HEK293T (cell line): ENCODE results near the gene KIAA1614.

Experiments used
- CTCF ChIA-PET: fragments of 350-600 bp; formaldehyde crosslinking; extraction: SDS; loops from one replicate; lab custom pipeline; 2021; ENCODE audit warnings: antibody characterized with exemption, inconsistent platforms; lab: Yijun Ruan, JAX
- POLR2A ChIA-PET: fragments of 350-600 bp; formaldehyde crosslinking; extraction: SDS; loops from one replicate; lab custom pipeline; 2020; ENCODE audit warnings: antibody characterized with exemption, inconsistent platforms; lab: Yijun Ruan, JAX
- DNase-seq: peaks from one replicate; pipeline ENCODE4 v3.0.0; 2012; ENCODE audit warnings: mixed read lengths; ENCODE audit errors: extremely low spot score
- ARNT ChIP-seq: fragments of 450-650 bp; IDR thresholded peaks from 2 replicates; pipeline ENCODE4 v1.6.1; 2017; ENCODE audit warnings: mild to moderate bottlenecking
- BHLHE40 ChIP-seq: fragments of 450-650 bp; IDR thresholded peaks from 2 replicates; pipeline ENCODE4 v1.6.1; 2016; ENCODE audit warnings: mild to moderate bottlenecking, moderate library complexity, borderline replicate concordance
- CTBP1 ChIP-seq: fragments of 450-650 bp; IDR thresholded peaks from 2 replicates; pipeline ENCODE4 v1.6.1; 2016; ENCODE audit warnings: borderline replicate concordance
- ELF4 ChIP-seq: fragments of 450-650 bp; IDR thresholded peaks from 2 replicates; pipeline ENCODE4 v1.6.1; 2017; ENCODE audit warnings: antibody characterized with exemption
- FOXA1 ChIP-seq: fragments of 450-650 bp; IDR thresholded peaks from 2 replicates; pipeline ENCODE4 v1.6.1; 2016; ENCODE audit warnings: mild to moderate bottlenecking
- FOXK2 ChIP-seq: fragments of 450-650 bp; IDR thresholded peaks from 2 replicates; pipeline ENCODE4 v1.6.1; 2016; ENCODE audit warnings: mild to moderate bottlenecking
- FOXM1 ChIP-seq: fragments of 450-650 bp; IDR thresholded peaks from 2 replicates; pipeline ENCODE4 v1.6.1; 2017; ENCODE audit warnings: mild to moderate bottlenecking, borderline replicate concordance
- HDGF ChIP-seq: fragments of 450-650 bp; IDR thresholded peaks from 2 replicates; pipeline ENCODE4 v1.6.1; 2017; ENCODE audit warnings: antibody characterized with exemption, borderline replicate concordance
- L3MBTL2 ChIP-seq: fragments of 450-650 bp; conservative IDR thresholded peaks from 2 replicates; pipeline ENCODE4 v1.6.1; 2016; ENCODE audit warnings: mild to moderate bottlenecking
- LEF1 ChIP-seq: fragments of 450-650 bp; IDR thresholded peaks from 2 replicates; pipeline ENCODE4 v1.6.1; 2017; ENCODE audit warnings: mild to moderate bottlenecking, borderline replicate concordance
- NFRKB ChIP-seq: fragments of 450-650 bp; IDR thresholded peaks from 2 replicates; pipeline ENCODE4 v1.6.1; 2016; ENCODE audit warnings: mild to moderate bottlenecking, moderate library complexity
- SP1 ChIP-seq: fragments of 450-650 bp; IDR thresholded peaks from 2 replicates; pipeline ENCODE4 v1.6.1; 2017
- SUZ12 ChIP-seq: fragments of 450-650 bp; IDR thresholded peaks from 2 replicates; pipeline ENCODE4 v1.6.1; 2016; ENCODE audit warnings: mild to moderate bottlenecking
- TARDBP ChIP-seq: fragments of 450-650 bp; IDR thresholded peaks from 2 replicates; pipeline ENCODE4 v1.6.1; 2016
- ZNF384 ChIP-seq: fragments of 450-650 bp; IDR thresholded peaks from 2 replicates; pipeline ENCODE4 v1.6.1; 2016
- TF ChIP-seq, protein P1 (sequence below): fragments of 450-650 bp; IDR thresholded peaks from 2 replicates; pipeline ENCODE4 v1.6.1; 2016

Gene KIAA1614

DNA sequence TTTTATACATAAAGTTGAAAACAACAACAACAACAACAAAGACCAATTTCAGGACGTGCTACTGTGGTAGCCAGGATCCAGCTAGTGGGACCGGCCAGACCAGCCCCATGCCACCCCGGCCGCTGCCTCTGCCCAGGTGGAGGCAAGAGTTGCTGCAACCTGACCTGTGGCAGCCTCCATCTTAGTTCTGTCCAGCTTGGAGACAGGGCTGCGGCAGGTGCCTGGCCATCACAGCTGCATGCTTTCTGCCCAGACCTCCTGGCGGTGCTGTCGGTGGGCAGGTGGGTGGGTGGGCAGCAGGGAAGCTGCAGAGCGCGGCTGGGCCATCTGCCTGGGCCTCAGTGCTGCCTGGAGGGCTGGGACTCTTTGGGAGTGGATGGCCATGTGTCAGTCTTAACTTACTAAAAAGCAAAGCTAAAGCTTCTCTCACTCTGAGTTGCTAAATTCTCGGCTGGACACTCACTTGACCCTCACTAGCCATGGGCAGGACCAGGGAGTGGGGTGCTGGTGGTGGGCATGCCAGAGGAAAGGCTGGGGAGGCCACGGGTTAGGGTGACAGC, 38.6 kb downstream of the KIAA1614 start:
- no peak for DNase-seq
- CTCF ChIA-PET, result no interaction called here
- TF ChIP-seq FOXM1, result no peak
- TF ChIP-seq ZNF384, result no peak
- TF ChIP-seq TARDBP, result no peak
- no peak for TF ChIP-seq FOXK2
- no peak for TF ChIP-seq NFRKB
- no peak for TF ChIP-seq BHLHE40
- no peak for TF ChIP-seq ARNT
- TF ChIP-seq L3MBTL2, result no peak
- TF ChIP-seq SP1, result no peak
- TF ChIP-seq LEF1, result no peak
- no peak for TF ChIP-seq ELF4
- POLR2A ChIA-PET, result no interaction called here

DNA sequence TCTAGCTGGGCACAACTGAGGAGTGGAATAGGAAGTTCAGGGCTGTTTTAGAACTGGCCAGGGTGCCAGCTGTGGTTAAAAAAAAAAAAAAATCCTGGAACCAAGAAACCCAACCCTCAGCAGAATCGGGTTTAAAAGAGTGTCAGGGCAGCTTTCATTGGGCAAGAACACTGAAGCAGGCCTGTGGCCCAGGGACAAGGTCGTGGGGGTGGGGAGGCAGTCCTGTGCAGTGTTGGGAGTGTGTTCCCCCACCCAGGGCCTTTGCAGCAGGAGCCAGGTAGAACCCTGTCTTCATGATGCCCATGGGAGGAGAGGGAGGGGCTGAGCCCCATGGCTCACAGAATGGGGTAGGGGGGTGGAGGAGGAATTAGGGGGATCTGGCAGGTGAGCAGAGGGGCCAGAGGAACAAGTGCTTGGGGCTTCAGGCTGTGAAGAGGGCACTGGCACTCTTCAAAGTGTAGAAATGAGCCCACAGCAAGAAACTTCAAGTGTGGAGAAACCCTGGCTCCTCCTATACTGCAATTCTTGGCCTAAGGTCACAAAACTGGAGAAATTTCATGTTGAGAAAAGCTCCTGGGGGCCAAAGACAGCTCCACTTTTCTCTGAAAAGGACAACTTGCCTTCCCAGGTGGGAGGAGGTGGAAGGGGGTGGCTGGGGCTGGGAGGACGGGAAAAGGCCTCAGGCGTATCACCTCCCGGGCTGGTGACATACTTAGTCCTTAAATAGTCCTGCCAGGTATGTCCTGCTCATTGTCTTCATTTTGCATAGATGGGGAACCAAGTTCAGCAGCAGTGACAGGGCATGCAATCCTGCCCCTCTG, 39.3 kb downstream of the KIAA1614 start:
- DNase-seq, result no peak
- ChIA-PET CTCF (no interaction called here), POLR2A (no interaction called here)
- no peak for TF ChIP-seq ELF4
- TF ChIP-seq LEF1, result no peak
- TF ChIP-seq HDGF, result no peak
- no peak for TF ChIP-seq CTBP1
- TF ChIP-seq SUZ12, result no peak
- no peak for TF ChIP-seq NFRKB
- no peak for TF ChIP-seq TARDBP
- TF ChIP-seq BHLHE40, result no peak
- no peak for TF ChIP-seq L3MBTL2
- TF ChIP-seq FOXA1, result no peak
- TF ChIP-seq ARNT, result no peak

DNA sequence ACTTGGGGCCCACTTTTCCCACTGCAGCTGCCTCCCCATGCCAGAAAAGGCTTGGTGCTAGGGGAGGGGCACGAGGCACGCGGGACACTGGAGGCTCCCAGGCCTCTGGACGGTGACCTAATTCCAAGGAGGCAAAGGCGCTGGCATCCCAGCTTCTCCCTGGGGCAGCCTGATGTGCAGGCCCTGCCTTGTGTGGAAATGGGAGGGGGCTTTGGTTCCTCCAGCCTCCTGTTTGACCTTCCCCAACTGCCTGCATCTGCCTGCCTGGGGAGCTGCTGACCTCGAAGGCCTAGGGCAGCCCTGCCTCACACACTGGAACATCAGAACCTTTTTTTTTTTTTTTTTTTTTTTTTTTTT, 39.9 kb downstream of the KIAA1614 start:
- ChIA-PET POLR2A (no interaction called here), CTCF (no interaction called here)
- no peak for TF ChIP-seq HDGF
- no peak for TF ChIP-seq NFRKB
- no peak for TF ChIP-seq CTBP1
- TF ChIP-seq ELF4, result no peak
- TF ChIP-seq, protein P1, sequence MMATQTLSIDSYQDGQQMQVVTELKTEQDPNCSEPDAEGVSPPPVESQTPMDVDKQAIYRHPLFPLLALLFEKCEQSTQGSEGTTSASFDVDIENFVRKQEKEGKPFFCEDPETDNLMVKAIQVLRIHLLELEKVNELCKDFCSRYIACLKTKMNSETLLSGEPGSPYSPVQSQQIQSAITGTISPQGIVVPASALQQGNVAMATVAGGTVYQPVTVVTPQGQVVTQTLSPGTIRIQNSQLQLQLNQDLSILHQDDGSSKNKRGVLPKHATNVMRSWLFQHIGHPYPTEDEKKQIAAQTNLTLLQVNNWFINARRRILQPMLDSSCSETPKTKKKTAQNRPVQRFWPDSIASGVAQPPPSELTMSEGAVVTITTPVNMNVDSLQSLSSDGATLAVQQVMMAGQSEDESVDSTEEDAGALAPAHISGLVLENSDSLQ, result no peak
- TF ChIP-seq LEF1, result no peak
- DNase-seq, result no peak

DNA sequence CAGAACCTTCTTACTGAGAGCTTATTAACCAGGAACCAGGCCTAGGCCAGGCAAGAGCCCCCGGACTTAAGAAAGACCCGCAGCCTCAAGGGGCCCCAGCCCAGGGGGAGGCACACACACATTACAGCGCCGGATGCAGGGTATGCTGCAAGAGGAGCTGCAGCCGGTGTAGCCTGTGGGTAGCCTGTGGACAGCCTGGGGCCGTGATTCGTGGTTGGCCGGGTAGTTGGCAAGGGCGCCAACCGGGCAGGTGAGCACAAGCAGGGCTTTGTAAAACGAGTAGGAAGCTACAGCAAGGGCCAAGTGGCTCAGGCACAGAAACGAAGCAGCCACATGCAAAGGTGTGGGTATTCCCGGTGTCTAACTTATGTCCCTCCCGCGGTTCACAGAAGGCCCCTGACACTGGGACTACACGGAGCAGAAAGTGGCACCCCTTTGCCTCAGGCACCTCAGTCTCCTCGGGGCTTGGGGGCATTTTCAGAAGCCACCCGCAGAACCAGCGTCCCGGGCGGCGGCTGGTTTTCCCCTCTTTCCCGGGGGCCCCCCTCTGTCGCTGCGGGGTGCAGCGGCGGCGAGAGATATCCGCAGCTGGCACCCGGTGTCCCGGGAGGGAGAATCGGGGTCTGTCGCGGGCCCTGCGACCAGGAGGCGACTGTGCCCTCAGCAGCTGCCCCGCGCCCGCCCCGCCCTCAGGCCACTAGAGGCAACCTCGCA, 40.8 kb downstream of the KIAA1614 start:
- CTCF ChIA-PET, result no interaction called here
- no peak for DNase-seq
- POLR2A ChIA-PET, result no interaction called here

DNA sequence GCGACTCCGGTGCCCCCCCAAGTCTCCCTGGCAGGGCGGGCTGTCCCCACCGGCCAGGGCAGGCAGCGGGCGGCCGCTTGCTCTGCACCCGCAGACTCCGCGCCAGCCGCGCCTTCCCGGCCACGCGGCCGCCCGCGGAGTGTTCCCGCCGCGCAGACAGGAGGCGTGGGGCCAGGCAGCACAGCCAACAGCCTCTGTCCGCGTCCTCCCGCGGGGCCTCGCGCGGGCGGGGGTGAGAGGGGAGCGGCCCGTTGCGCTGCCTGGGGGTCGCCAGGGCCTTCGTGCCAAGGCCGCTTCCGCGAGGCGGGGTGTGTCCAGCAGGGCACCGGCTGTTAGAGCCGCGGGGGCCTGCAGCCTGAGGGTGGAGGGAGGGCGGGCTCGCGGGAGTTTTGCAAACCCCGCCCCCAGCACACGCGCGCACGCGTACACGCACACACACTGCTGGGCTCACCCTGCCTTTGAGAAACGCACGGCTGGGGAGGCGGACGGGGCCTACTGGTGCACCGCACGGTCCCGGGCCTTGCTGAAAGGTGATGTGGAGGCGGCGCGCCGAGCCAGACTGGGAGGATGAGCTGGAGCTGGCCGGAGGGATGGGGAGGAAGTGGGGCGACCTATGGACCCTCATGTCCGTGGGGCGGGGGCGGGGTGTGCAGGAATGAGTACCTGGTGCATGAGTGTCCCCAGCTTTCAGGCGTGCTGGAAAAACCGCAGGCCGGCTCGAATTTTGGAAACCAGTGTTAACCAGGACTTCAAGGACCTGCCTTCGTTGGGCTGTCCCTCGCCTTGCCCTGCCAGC, 41.5 kb downstream of the KIAA1614 start:
- DNase-seq, result no peak
- POLR2A ChIA-PET, result no interaction called here
- no peak for TF ChIP-seq TARDBP
- CTCF ChIA-PET, result no interaction called here

More for the DNA sequence above, 40.8 kb downstream of the KIAA1614 start:
- TF ChIP-seq TARDBP (no peak), CTBP1 (no peak), NFRKB (no peak), ZNF384 (no peak)

DNA sequence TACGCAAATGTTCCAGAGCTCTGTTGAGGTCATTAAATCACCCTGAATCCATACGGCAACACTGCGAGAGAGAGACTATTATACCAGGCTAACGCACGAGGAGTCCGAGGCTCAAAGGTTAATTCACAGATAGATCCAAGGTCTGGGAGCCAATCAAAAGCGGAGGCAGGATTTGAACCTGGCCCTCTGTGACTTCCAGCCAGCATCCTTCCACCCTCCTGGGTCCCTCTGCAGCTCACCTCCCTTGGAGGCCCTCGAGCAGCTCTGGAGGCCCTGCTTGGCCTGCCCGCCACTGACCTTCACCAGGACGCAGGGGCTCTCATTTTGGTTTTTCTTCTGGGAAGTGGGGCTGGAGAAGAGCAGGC, 42.1 kb downstream of the KIAA1614 start:
- POLR2A ChIA-PET, result no interaction called here
- CTCF ChIA-PET, result no interaction called here
- no peak for DNase-seq
- TF ChIP-seq FOXM1 (no peak), FOXA1 (no peak), HDGF (no peak), SP1 (no peak), ZNF384 (no peak), TARDBP (no peak), LEF1 (no peak), NFRKB (no peak), ARNT (no peak), FOXK2 (no peak)
- TF ChIP-seq, protein P1, result no peak
